ENCODE results near the gene KCNQ1.

KCNQ1 gene

GRCh38 chr11:2511421-2512369 is 66.9 kb downstream of the KCNQ1 start:
- DNase-seq (ENCODE audit: low read depth) = no peak

GRCh38 chr11:2512431-2513407 is 67.9 kb downstream of the KCNQ1 start:
- no peak for DNase-seq (ENCODE audit: low read depth)

GRCh38 chr11:2513441-2513840 is 68.6 kb downstream of the KCNQ1 start:
- no peak for DNase-seq (ENCODE audit: low read depth)

- no peak for DNase-seq (ENCODE audit: low read depth)
These were observed 70.8 kb downstream of the KCNQ1 start for GRCh38 chr11:2515401-2516275.

- DNase-seq (ENCODE audit: low read depth) = no peak
These were observed 71.6 kb downstream of the KCNQ1 start for GRCh38 chr11:2516276-2517015.

- DNase-seq (ENCODE audit: low read depth) = no peak
These were observed 72.2 kb downstream of the KCNQ1 start for GRCh38 chr11:2517016-2517385.

GRCh38 chr11:2517386-2518064 is 72.7 kb downstream of the KCNQ1 start:
- DNase-seq (ENCODE audit: low read depth) = no peak

- no peak for DNase-seq (ENCODE audit: low read depth)
These were observed 73.5 kb downstream of the KCNQ1 start for GRCh38 chr11:2518111-2518982.

GRCh38 chr11:2518983-2519340 is 74.2 kb downstream of the KCNQ1 start:
- DNase-seq (ENCODE audit: low read depth) = no peak

- no peak for DNase-seq (ENCODE audit: low read depth)
These were observed 74.7 kb downstream of the KCNQ1 start for GRCh38 chr11:2519517-2519861.

- no peak for DNase-seq (ENCODE audit: low read depth)
These were observed 75.3 kb downstream of the KCNQ1 start for GRCh38 chr11:2519862-2520735.

- DNase-seq (ENCODE audit: low read depth) = no peak
These were observed 75.9 kb downstream of the KCNQ1 start for GRCh38 chr11:2520736-2521035.

GRCh38 chr11:2521081-2521732 is 76.4 kb downstream of the KCNQ1 start:
- no peak for DNase-seq (ENCODE audit: low read depth)

- no peak for DNase-seq (ENCODE audit: low read depth)
These were observed 77.2 kb downstream of the KCNQ1 start for GRCh38 chr11:2521733-2522630.

GRCh38 chr11:2522631-2523255 is 77.9 kb downstream of the KCNQ1 start:
- DNase-seq (ENCODE audit: low read depth) = no peak

- no peak for DNase-seq (ENCODE audit: low read depth)
These were observed 79.1 kb downstream of the KCNQ1 start for GRCh38 chr11:2523821-2524391.
